GM19324 (cell line): ENCODE data around the gene SCN1B.

Experiments used
- ATAC-seq: cut with Tn5 transposase; IDR thresholded peaks from one replicate; pipeline ENCODE4 v1.9.1; 2021; ENCODE audit warnings: mild to moderate bottlenecking, moderate library complexity; ENCODE audit not compliant: unreplicated experiment, low FRiP score

SCN1B gene

GRCh38 chr19:35051796-35052195 lies 21.5 kb downstream of the SCN1B start:
- ATAC-seq, result no peak

- no peak for ATAC-seq
Observed at GRCh38 chr19:35052599-35053190, 22.4 kb downstream of the SCN1B start.

- ATAC-seq, result no peak
Observed at GRCh38 chr19:35053667-35054293, 23.5 kb downstream of the SCN1B start.

- no peak for ATAC-seq
Observed at GRCh38 chr19:35054626-35055025, 24.4 kb downstream of the SCN1B start.

- ATAC-seq, result no peak
Observed at GRCh38 chr19:35055715-35056179, 25.5 kb downstream of the SCN1B start.

GRCh38 chr19:35056513-35057063 lies 26.3 kb downstream of the SCN1B start:
- no peak for ATAC-seq

- ATAC-seq, result no peak
Observed at GRCh38 chr19:35058370-35058769, 28.1 kb downstream of the SCN1B start.

- ATAC-seq, result no peak
Observed at GRCh38 chr19:35059006-35059798, 28.9 kb downstream of the SCN1B start.

- ATAC-seq, result no peak
Observed at GRCh38 chr19:35059799-35060091, 29.5 kb downstream of the SCN1B start.

- no peak for ATAC-seq
Observed at GRCh38 chr19:35060160-35060855, 30.0 kb downstream of the SCN1B start.

- no peak for ATAC-seq
Observed at GRCh38 chr19:35061583-35062373, 31.5 kb downstream of the SCN1B start.

- ATAC-seq, result no peak
Observed at GRCh38 chr19:35062942-35063341, 32.7 kb downstream of the SCN1B start.

- no peak for ATAC-seq
Observed at GRCh38 chr19:35063940-35064818, 33.9 kb downstream of the SCN1B start.

GRCh38 chr19:35065574-35065973 lies 35.3 kb downstream of the SCN1B start:
- no peak for ATAC-seq

GRCh38 chr19:35066121-35066520 lies 35.9 kb downstream of the SCN1B start:
- no peak for ATAC-seq

- ATAC-seq, result no peak
Observed at GRCh38 chr19:35066691-35067563, 36.7 kb downstream of the SCN1B start.

GRCh38 chr19:35068941-35069634 lies 38.8 kb downstream of the SCN1B start:
- no peak for ATAC-seq

- no peak for ATAC-seq
Observed at GRCh38 chr19:35069696-35070095, 39.4 kb downstream of the SCN1B start.
